Keratinocyte (primary cell): Measurements from ENCODE around the gene VRK1. TPM values are rescaled to one million over a fixed set of nuclear protein-coding genes. Genes with fewer than 3 reads are reported as not detected.

ENCODE experiments used
- DNase-seq: peaks from one replicate; pipeline ENCODE4 v3.0.0-alpha.2; 2011; ENCODE audit warnings: low read depth, missing footprints, low spot score
- FAIRE-seq: peaks from 2 replicates; lab custom pipeline; 2011; peaks lifted over from hg19 to GRCh38; lab: Jason Lieb, UNC
- H2AFZ ChIP-seq: 2 replicates; pipeline ENCODE4 v1.6.0; 2012; ENCODE audit warnings: low read length, control low read depth, inconsistent platforms; ENCODE audit not compliant: control insufficient read depth
- H3K27ac ChIP-seq: 2 replicates; pipeline ENCODE4 v1.5.1; 2011; ENCODE audit warnings: low read length; ENCODE audit not compliant: control insufficient read depth, insufficient read depth
- H3K27me3 ChIP-seq: 3 replicates; pipeline ENCODE4 v1.6.0; 2011; ENCODE audit warnings: low read length; ENCODE audit not compliant: control insufficient read depth, insufficient read depth; ENCODE audit errors: extremely low read depth
- H3K36me3 ChIP-seq, 2 experiments: 2 replicates in 1 of 2; 3 replicates in 1 of 2; pipeline ENCODE4 v1.5.1; 2011; ENCODE audit warnings: low read length in 2 of 2, mild to moderate bottlenecking in 1 of 2; ENCODE audit not compliant: control insufficient read depth in 2 of 2, insufficient read depth in 2 of 2; ENCODE audit errors: extremely low read depth in 1 of 2
- H3K4me1 ChIP-seq: 3 replicates; pipeline ENCODE4 v1.5.1; 2011; ENCODE audit warnings: low read length; ENCODE audit not compliant: control insufficient read depth, insufficient read depth; ENCODE audit errors: extremely low read depth
- H3K4me2 ChIP-seq: 3 replicates; pipeline ENCODE4 v1.6.0; 2011; ENCODE audit warnings: low read depth, low read length; ENCODE audit not compliant: control insufficient read depth, insufficient read depth; ENCODE audit errors: extremely low read depth
- H3K4me3 ChIP-seq, 3 experiments: fragments of 200-600 bp in 1 of 3; sonication (generic) in 1 of 3; 2 replicates in 2 of 3; 3 replicates in 1 of 3; pipeline ENCODE4 v1.5.1; 2011 to 2016; ENCODE audit warnings: low read length in 3 of 3, mild to moderate bottlenecking in 3 of 3, control low read depth in 2 of 3, inconsistent platforms in 1 of 3, low read depth in 1 of 3, mixed read lengths in 1 of 3, mixed run types in 1 of 3, moderate library complexity in 1 of 3; ENCODE audit not compliant: control insufficient read depth in 2 of 3, insufficient read depth in 2 of 3; ENCODE audit errors: extremely low read depth in 1 of 3
- H3K79me2 ChIP-seq: 2 replicates; pipeline ENCODE4 v1.6.0; 2012; ENCODE audit warnings: low read length; ENCODE audit not compliant: control insufficient read depth, insufficient read depth
- H3K9ac ChIP-seq: 3 replicates; pipeline ENCODE4 v1.6.0; 2011; ENCODE audit warnings: low read length; ENCODE audit not compliant: control insufficient read depth, insufficient read depth; ENCODE audit errors: extremely low read depth
- H3K9me1 ChIP-seq: 3 replicates; pipeline ENCODE4 v1.6.0; 2011; ENCODE audit warnings: low read length; ENCODE audit not compliant: control insufficient read depth, insufficient read depth; ENCODE audit errors: extremely low read depth
- H3K9me3 ChIP-seq: 2 replicates; pipeline ENCODE4 v1.5.1; 2012; ENCODE audit warnings: low read depth, low read length; ENCODE audit not compliant: control insufficient read depth
- H4K20me1 ChIP-seq: 3 replicates; pipeline ENCODE4 v1.6.0; 2011; ENCODE audit warnings: low read length; ENCODE audit not compliant: control insufficient read depth, insufficient read depth; ENCODE audit errors: extremely low read depth
- CTCF ChIP-seq, 3 experiments: IDR thresholded peaks in 1 of 3; conservative IDR thresholded peaks in 1 of 3; optimal IDR thresholded peaks in 1 of 3; 2 replicates in 2 of 3; 3 replicates in 1 of 3; pipeline versions ENCODE3 to v1.5.1; 2011; ENCODE audit warnings: low read length in 3 of 3, mild to moderate bottlenecking in 3 of 3, moderate library complexity in 2 of 3, control low read depth in 1 of 3, inconsistent platforms in 1 of 3; ENCODE audit not compliant: insufficient read depth in 2 of 3; ENCODE audit errors: extremely low read depth in 1 of 3
- EZH2 ChIP-seq: IDR thresholded peaks from one replicate; pipeline ENCODE4 v1.6.1; 2012; ENCODE audit warnings: inconsistent platforms, mild to moderate bottlenecking, low read length, moderate library complexity
- dilution Hi-C: fragments of 300-500 bp; cut with MboI; formaldehyde crosslinking; loops from one replicate; pipeline ENCODE4 v1.7.0; 2020; ENCODE audit warnings: low sequenced_read_pairs; ENCODE audit not compliant: extremely low pct_ligation_motif_present
- polyA plus RNA-seq, 5 experiments: library from polyadenylated mRNA; depleted of rRNA in 3 of 5; stranded (reverse) in 3 of 5; stranded (forward) in 1 of 5; unstranded in 1 of 5; fragments of >200 nt; gene quantifications; 1 replicate in 1 of 5; 2 replicates in 3 of 5; 3 replicates in 1 of 5; pipeline versions ENCODE4 v1.2.1 to v1.2.3, GENCODE V29; 2011 to 2012; ENCODE audit warnings: missing spikeins in 2 of 5, low read depth in 1 of 5, low replicate concordance in 1 of 5

VRK1 gene
- polyA plus RNA-seq, 1 donor (not counting 4 experiments of a cell fraction or from before 2014, with no cell fraction given): 27.1 TPM

DNA sequence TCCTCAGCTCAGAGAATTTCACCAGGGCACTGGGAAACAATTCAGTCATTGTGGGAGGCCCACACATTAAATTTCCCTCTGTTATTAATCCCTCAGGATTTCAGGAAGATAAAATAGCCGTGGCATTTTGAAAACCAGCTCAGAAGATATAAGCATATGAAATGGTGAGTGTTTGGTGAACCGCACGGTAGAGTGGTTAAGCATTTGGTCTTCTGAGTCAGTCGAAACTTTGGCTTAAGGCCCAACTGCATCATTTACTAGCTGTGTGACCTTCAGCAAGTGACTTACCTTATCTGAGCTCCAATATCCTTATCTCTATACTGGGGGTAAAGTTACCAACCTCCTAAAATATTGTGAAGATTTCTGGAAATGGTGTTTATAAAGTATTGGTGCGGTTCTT, 5.2 kb upstream of the VRK1 start:
- Histone ChIP-seq H3K9me1 (no peaks in the 10 kb centered on the region), H3K27ac (no peak overlapping the region), H3K27me3 (no peaks in the 10 kb centered on the region), H4K20me1 (no peaks in the 10 kb centered on the region), H3K4me1 (no peaks in the 10 kb centered on the region), H3K4me2 (no peak overlapping the region), H3K9me3 (no peaks in the 10 kb centered on the region), H3K79me2 (no peaks in the 10 kb centered on the region), H3K36me3 (no peaks in the 10 kb centered on the region), H3K4me3 (no peak overlapping the region), H3K9ac (no peak overlapping the region), H2AFZ (no peak overlapping the region)
- TF ChIP-seq EZH2: no peak
- no peak for TF ChIP-seq CTCF (optimal IDR thresholded peaks at IDR 0.05 in 1 of 3, IDR thresholded peaks at IDR 0.05 in 1 of 3, conservative IDR thresholded peaks at IDR 0.05 in 1 of 3; ENCODE audit: extremely low read depth in 1 of 3, insufficient read depth in 2 of 3, low read length in 3 of 3)
- no peak for FAIRE-seq
- dilution Hi-C loops: no loop called here
- DNase-seq: no peak

- dilution Hi-C loops: no loop called here
- H3K27me3 ChIP-seq: no peaks in the 10 kb centered on the region
- FAIRE-seq (no peak), DNase-seq (no peak)
- H3K4me1 ChIP-seq: no peaks in the 10 kb centered on the region
- H4K20me1 ChIP-seq: no peaks in the 10 kb centered on the region
- no peak overlapping the region for H3K4me2 ChIP-seq
- no peak overlapping the region for H2AFZ ChIP-seq
- H3K36me3 ChIP-seq: no peaks in the 10 kb centered on the region
- H3K9me3 ChIP-seq: no peaks in the 10 kb centered on the region
- no peak overlapping the region for H3K9ac ChIP-seq
- no peaks in the 10 kb centered on the region for H3K9me1 ChIP-seq
- H3K27ac ChIP-seq: no peak overlapping the region
- TF ChIP-seq CTCF (optimal IDR thresholded peaks at IDR 0.05 in 1 of 3, IDR thresholded peaks at IDR 0.05 in 1 of 3, conservative IDR thresholded peaks at IDR 0.05 in 1 of 3; ENCODE audit: extremely low read depth in 1 of 3, insufficient read depth in 2 of 3, low read length in 3 of 3): no peak
- no peak for TF ChIP-seq EZH2
- no peak overlapping the region for H3K4me3 ChIP-seq
- peaks cover 2% of the 10 kb centered on the region for H3K79me2 ChIP-seq
These were observed 4.6 kb upstream of the VRK1 start for GRCh38 chr14:96792591-96792990.
